GM12891 (cell line): Measurements from ENCODE around the gene MAPRE2.
"Not testable (repeated sequence)": the region's sequence is repeated elsewhere in the genome, so short reads cannot be mapped to it uniquely, and the experiment has no call there.

Experiments used
- DNase-seq: peaks from one replicate; pipeline ENCODE4 v3.0.0; 2011; ENCODE audit warnings: low spot score; ENCODE audit not compliant: insufficient read length
- FAIRE-seq: peaks from 2 replicates; lab custom pipeline; 2011; peaks lifted over from hg19 to GRCh38; lab: Jason Lieb, UNC
- PAX5 ChIP-seq: IDR thresholded peaks from 2 replicates; pipeline ENCODE4 v1.6.1; 2011; ENCODE audit warnings: low read length, moderate library complexity, mild to moderate bottlenecking; ENCODE audit not compliant: insufficient read depth, severe bottlenecking
- POLR2A ChIP-seq: IDR thresholded peaks from 2 replicates; pipeline ENCODE4 v1.6.1; 2011; ENCODE audit warnings: low read depth, low read length, control low read depth
- POLR2AphosphoS5 ChIP-seq: IDR thresholded peaks from 2 replicates; pipeline ENCODE4 v1.6.1; 2011; ENCODE audit warnings: low read depth, low read length, control low read depth
- POU2F2 ChIP-seq: IDR thresholded peaks from 2 replicates; pipeline ENCODE4 v1.6.1; 2011; ENCODE audit warnings: low read depth, mild to moderate bottlenecking, control low read depth, low read length, moderate library complexity
- SPI1 ChIP-seq: IDR thresholded peaks from 2 replicates; pipeline ENCODE4 v1.6.1; 2011; ENCODE audit warnings: low read depth, low read length, control low read depth
- TAF1 ChIP-seq: IDR thresholded peaks from 2 replicates; pipeline ENCODE4 v1.6.1; 2011; ENCODE audit warnings: low read depth, low read length, control low read depth

MAPRE2 gene

DNA sequence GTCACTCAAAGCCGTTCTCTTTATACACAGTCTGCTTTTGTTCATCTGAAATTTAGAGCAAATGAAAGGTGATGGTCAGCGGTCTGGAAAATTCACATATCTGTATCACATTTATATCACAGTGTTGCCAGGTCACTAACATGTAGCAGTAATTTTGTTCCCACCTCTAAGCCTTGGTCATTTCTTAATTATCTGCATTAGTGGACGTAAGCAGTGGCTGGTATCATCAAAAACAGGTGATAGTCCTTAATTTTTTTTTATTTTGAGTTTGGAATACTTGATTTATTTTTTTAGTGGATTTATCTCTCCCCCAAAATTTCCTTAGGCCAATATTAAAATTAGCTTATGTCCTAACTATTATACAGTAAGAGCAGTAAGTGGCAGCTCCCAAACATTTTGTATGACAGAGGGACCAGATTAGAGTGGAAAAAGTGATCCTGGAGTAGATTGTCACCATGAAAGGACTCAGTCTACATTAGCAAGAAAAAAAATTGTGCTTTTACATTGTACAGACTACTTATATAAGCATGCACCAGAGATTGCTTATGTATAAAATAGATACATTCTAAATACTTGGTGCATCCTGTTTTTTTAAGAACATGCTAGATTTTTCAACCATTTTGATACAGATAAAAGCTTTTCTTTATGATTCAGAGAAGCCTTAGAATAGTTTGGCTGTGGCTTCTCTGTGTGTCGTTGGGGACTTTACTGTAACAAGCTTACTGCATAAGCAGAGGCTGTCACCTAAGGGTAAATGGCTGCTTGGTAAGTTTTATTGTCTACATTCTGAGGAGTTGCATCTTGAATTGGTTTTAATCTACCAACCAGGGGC lies 65.0 kb downstream of the MAPRE2 start:
- TF ChIP-seq POLR2AphosphoS5 (no peak), PAX5 (no peak), SPI1 (no peak), POU2F2 (no peak), POLR2A (no peak), TAF1 (no peak)
- DNase-seq (no peak), FAIRE-seq (no peak)

DNA sequence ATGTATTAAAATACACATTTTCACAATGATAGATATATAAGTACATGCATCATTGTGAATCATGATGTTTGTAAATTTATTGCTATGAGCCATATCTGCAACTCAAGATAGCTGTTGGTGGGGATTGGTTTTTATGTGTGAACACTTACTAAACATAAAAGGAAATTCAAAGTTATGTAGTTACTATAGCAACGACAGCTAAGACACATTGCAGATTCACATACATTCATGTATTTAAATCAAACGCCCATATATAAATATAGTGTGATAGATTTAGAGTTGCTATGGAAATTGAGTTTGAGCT lies 65.6 kb downstream of the MAPRE2 start:
- no peak for FAIRE-seq
- TF ChIP-seq POU2F2, result no peak
- no peak for TF ChIP-seq POLR2AphosphoS5
- no peak for TF ChIP-seq POLR2A
- no peak for TF ChIP-seq TAF1
- TF ChIP-seq SPI1, result no peak
- TF ChIP-seq PAX5, result no peak
- DNase-seq, result no peak

DNA sequence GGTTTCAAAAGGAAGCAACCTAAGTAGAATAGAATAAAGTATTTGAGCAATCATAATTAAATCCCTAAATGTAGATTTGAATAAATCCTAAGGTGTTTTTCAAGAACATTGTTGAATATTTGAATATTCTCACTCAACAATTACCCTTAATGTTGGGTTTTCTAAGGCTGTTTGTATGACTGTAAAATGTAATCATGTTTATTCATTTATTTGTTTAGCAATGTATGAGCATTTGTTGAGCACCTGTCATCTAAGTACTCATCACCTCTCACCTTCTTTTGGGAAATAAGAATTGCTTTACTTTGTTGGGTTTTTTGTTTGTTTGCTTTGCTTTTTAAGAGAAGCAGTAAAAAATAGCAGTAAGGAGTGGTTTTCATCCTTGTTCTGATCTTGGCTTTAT lies 66.0 kb downstream of the MAPRE2 start:
- TF ChIP-seq POLR2A, result no peak
- no peak for TF ChIP-seq POLR2AphosphoS5
- no peak for TF ChIP-seq SPI1
- no peak for TF ChIP-seq POU2F2
- TF ChIP-seq PAX5, result no peak
- TF ChIP-seq TAF1, result no peak
- no peak for DNase-seq

DNA sequence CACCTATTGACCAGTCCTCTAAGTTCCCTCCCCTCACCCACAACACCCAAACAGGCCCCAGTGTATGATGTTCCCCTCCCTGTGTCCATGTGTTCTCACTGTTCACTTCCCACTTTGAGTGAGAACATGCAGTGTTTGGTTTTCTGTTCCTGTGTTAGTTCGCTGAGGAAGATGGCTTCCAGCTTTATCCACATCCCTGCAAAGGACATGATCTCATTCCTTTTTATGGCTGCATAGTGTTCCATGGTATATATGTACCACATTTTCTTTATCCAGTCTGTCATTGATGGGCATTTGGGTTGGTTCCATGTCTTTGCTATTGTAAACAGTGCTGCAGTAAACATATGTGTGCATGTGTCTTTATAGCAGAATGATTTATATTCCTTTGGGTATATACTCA lies 66.9 kb downstream of the MAPRE2 start:
- not testable (repeated sequence) for DNase-seq, FAIRE-seq

More for the DNA sequence above, 66.0 kb downstream of the MAPRE2 start:
- no peak for FAIRE-seq

DNA sequence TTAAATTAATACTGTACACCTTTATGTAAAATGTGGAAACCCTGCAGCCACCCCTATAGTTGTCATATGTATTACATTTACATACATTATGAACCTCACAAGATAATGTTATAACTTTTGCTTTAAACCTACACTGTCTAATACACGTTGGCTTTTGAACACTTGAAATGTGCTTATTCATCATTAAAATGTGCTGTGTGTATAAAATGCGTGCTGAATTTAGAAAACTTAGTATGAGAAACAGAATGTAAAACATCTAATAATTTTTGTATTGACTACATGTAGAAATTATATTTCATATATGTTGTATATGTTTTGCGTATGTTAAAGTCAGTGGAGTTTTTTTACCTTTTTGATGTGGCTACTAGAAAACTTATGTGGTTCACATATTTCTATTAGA lies 68.8 kb downstream of the MAPRE2 start:
- FAIRE-seq (no peak), DNase-seq (no peak)
- TF ChIP-seq TAF1 (no peak), POLR2A (no peak), PAX5 (no peak), POU2F2 (no peak), POLR2AphosphoS5 (no peak), SPI1 (no peak)

DNA sequence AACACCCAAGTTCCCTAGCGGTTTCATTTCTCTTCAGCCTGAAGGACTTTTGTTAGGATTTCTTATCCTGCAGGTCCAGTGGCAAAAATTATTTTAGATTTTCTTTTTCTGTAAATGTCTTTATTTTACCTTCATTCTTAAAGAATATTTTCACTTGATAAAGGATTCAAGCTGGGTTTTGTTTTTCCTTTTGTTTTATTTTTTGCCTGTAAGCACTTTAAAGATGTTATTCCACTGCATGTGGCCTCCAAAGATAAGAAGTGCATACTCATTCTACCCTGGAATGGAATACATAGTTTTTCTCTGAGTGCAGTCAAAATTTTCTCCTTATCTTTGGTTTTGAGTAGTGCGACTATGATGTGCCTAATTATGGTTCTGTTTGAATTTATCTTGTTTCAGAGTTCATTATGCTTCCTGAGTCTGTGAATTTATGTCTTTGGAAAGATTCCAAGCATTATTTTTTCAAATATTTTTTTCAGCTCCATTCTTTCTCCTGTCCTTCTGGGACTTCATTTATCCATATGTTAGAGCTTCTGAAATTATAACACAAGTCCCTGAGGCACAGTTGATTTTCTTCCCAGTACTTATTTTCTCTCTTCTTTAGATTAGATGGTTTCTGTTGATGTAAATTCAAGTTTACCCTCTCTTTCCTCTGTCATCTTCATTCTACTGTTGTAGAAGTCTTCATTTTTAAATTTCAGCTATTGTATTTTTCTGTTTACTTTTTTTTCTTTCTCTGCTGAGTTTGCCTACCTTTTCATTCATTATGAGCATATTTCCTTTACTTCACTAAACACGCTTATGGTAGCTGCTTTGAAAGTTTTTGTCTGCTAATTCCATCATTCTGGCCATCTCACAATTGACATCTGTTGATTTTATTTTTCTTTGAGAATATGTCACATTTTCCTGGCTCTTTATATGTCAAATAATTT lies 69.6 kb downstream of the MAPRE2 start:
- DNase-seq (no peak), FAIRE-seq (no peak)
- no peak for TF ChIP-seq POU2F2
- no peak for TF ChIP-seq TAF1
- no peak for TF ChIP-seq POLR2AphosphoS5
- no peak for TF ChIP-seq SPI1
- no peak for TF ChIP-seq PAX5
- no peak for TF ChIP-seq POLR2A

DNA sequence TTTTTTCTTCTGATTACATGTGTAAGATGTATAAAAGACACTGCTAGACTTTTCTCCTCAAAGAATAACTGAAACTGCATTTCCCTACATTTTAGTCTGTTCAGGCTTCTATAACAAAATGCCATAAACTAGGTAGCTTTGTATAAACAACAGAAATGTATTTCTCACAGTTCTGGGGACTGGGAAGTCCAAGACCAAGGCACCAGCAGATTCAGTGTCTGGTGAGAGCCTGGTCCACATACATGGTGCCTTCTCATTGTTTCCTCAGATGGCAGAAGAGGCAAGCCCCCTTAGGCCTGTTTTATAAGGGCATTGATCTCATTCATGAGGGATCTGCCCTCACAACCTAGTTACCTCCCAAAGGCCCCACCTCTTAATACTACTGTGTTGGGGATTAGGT lies 71.5 kb downstream of the MAPRE2 start:
- no peak for FAIRE-seq
- TF ChIP-seq POU2F2 (no peak), TAF1 (no peak), POLR2A (no peak), SPI1 (no peak), POLR2AphosphoS5 (no peak), PAX5 (no peak)
- DNase-seq, result no peak

DNA sequence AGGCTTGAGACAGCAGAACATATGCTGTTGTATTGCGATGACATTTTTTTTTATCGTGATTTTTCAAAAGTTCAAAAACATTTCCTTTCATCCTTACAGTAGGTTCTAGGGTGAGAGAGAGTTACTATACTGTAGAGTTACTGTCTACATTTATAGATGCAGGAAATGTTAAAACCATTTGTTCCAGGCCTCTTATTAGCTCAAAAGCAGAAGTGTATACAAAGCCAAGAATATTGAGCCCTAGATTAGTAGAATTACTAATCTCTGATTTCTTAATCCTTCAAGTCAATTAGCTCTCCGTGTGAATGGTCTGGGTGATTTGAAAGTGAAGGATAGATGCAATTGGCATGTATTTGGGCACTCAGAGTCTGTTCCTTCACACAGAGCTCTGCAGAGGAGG lies 73.1 kb downstream of the MAPRE2 start:
- TF ChIP-seq TAF1 (no peak), POLR2AphosphoS5 (no peak), PAX5 (no peak), POLR2A (no peak), SPI1 (no peak), POU2F2 (no peak)
- FAIRE-seq, result no peak
- DNase-seq, result no peak

DNA sequence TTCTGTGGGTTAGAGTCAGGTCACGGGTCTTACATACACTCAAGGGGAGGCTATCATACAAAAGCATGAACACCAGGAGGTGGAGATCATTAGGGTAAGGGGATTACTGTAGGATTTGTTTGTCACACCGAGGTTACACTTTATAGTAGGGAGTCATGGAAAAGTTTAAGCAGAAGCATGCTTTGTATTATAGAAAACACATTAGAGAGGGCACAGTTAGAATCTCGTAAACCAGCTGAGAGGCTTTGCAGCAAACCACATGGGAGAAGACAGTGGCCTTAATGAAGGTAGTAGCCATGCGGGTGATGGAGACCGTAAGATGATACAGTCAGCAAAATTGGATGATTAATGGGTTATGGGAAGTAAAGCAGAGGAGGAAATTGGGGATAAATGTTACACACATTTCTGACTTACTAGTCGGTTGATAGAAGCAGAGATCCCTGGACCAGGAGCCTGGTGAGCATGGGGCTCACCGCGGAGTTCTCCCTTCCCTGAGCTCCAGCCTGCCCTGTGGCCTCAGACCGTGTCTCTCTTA lies 75.6 kb downstream of the MAPRE2 start:
- no peak for DNase-seq
- FAIRE-seq, result no peak
- TF ChIP-seq POLR2A, result no peak
- TF ChIP-seq SPI1, result no peak
- TF ChIP-seq POU2F2, result no peak
- no peak for TF ChIP-seq PAX5

DNA sequence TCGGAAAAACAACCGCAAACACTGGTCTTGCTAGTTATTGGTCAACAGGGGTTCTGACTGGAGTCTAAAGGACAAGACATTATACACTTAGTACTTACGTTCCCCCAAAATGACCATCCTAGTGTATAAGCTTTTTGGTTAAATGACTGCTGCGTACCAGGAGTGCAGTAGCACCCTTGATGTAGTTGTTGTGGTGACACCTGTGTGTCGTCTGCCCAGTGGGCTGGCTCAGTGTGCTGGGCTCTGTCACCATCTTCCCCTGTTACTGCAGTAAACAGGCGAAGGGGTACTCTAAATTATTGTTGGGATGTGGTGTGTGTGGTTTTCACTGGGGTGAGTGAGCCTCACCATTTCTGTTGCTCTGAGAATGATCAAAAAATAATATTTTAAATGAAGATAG lies 76.2 kb downstream of the MAPRE2 start:
- TF ChIP-seq SPI1 (no peak), POLR2AphosphoS5 (no peak), TAF1 (no peak)
- FAIRE-seq (no peak), DNase-seq (no peak)

DNA sequence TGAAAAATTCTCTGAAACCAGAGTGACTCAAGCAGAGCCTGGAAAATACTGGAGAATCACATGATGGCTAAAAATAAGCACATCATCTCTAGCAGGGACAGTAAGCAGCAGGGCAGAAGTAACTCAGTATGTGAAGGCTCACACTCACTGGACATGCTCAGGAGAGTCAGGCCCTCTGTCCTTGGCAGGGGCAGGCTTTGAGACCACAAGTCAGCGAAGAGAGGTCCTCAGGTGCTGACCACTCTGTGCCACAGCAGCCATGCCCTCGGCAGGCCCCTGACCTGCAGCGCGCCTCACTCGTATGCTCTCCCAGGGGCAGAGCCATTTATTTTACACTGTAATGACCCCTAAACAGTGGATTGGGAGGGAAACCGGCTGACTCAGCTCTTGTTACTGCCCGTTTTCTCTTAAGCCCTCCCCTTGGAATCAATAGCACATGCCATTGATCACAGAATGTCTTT lies 76.8 kb downstream of the MAPRE2 start:
- TF ChIP-seq POU2F2, result no peak
- TF ChIP-seq POLR2A, result no peak
- TF ChIP-seq TAF1, result no peak
- no peak for TF ChIP-seq POLR2AphosphoS5
- no peak for TF ChIP-seq SPI1
- no peak for TF ChIP-seq PAX5
- DNase-seq (no peak), FAIRE-seq (no peak)
